Urothelium cell line (cell line): ENCODE data around the gene GRAP2.
"Not testable (repeated sequence)": the region's sequence is repeated elsewhere in the genome, so short reads cannot be mapped to it uniquely, and the experiment has no call there.

Source experiments
- DNase-seq: peaks from one replicate; pipeline ENCODE4 v3.0.0; 2011; ENCODE audit warnings: low spot score, mixed read lengths
- FAIRE-seq: peaks from 2 replicates; lab custom pipeline; 2011; peaks lifted over from hg19 to GRCh38; lab: Jason Lieb, UNC

GRAP2 gene

DNA sequence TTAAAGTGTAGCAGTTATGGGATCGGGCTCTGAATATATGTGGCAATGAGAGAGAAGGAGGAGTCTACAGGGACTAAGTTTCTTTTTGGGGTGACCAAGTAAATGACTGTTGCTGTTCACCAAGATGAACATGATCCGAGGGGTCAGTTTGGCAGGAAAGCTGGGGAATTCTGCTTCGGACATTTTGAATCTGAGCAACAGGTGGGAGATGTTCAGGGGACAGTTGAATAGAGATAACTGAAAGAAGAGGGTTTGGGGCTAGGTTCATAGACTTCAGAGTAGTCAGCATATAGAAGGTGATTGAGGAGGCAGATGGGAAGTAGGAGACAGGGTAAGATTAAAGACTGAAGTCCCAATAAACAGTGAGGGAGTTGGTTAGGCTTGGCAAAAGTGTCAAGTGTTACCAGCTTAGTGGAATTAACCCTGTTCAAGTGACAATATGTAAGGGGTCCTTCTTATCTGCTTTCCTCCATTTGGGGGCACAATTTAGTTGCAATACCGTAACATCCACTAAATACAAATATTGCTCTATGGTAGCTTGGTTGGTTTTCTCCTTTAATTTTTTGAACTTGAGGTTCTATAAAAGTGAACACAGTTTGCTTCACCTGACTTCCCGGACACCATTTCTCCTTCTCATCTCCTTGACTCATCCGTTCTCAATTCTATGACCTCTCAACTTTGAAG lies 4.4 kb upstream of the GRAP2 start:
- no peak for FAIRE-seq
- DNase-seq: no peak

DNA sequence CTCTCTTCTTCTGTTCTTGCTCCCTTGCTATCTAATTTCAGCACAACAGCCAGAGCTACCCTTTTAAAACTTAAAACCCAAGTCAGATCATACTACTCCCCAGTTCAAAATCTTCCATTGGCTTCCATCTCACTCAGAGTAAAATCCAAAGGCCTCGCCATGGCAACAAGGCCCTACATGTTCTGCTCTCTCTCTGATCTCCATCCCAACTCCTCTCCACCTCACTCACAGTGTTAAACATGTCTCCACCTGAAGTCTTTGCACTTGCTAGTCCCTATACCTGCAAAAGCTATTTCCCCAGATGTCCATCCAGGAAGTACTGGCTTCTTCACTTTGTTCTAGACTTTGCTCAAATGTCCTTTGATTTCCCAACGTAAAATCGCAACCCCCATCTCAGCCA lies 3.0 kb upstream of the GRAP2 start:
- DNase-seq (no peak), FAIRE-seq (no peak)

DNA sequence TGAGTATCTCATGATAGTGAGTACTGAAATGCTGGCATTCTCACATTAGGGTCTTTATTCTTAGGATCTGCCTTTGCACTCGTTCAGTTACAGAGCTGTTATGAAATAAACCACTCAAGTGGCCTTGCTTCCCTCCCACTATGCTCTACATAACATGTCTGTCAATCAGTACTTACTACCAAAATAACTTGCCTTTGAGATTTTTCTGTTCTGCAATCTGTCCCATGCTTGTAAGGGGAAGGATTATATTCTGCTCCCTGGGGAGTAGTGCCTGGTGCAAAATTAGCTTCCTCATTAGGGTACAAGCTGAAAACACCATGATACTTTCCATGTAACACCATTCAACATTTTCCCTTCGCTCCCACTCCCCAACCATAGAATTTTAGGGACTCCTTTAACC lies 1.9 kb upstream of the GRAP2 start:
- FAIRE-seq: peak; percentile 37
- DNase-seq: no peak

DNA sequence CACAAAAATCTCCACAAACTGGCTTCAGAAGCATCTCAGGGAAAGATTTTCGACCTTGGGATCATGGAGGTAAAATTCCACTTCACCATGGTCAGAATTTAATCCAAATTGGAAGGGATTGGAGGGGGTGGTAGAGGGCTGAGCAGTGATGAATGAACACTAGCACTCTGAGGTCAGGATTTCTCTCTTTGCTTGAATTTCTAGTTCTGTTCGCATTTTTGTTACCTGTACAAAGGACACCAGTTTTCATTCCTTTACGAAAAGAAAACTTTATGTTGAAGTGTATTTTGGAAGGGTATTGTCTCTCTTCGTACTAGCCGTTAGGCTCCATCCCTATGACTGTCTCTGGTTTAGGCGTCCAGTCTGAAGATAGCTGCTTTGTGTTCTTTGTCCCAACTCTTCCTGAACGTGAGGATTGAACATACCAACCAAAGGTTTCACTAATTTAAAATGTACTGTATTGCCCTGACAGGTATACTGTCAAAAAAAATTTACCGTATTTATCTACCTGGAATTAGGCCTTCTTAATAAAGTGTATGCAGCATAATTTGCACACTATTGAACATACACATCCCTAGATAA lies 772 bp downstream of the GRAP2 start:
- no peak for FAIRE-seq
- no peak for DNase-seq

DNA sequence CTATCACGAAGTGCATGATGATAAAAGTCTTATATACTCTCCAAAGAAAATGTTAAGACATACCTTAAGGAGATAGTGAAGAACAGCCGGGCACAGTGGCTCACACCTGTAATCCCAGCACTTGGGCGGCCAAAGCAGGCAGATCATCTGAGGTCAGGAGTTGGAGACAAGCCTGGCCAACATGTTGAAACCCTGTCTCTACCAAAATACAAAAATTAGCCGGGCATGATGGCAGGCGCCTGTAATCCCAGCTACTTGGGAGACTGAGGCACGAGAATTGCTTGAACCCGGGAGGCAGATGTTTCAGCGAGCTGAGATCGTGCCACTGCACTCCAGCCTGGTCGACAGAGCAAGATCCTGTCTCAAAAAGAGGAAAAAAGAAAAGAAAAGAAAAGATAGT lies 3.1 kb downstream of the GRAP2 start:
- not testable (repeated sequence) for DNase-seq, FAIRE-seq

DNA sequence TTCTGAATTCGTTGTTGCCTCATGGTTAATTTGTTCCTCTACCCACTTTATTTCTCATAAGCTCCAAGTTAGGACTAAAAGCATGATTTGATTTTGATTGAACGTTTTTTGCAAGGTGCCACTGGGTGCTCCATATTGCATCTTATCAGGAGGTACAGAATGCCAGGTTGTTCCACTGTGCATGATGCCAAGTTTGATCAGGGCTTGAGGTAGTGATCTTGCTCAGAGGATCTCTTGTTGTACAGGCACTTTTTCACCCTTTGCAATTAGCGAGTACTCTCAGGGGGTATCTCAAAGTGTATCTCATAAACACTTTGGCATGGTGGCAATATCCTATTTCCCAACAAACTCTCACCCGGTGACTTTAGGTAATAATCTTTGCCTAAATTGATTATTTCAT lies 4.0 kb downstream of the GRAP2 start:
- no peak for DNase-seq
- FAIRE-seq: no peak

DNA sequence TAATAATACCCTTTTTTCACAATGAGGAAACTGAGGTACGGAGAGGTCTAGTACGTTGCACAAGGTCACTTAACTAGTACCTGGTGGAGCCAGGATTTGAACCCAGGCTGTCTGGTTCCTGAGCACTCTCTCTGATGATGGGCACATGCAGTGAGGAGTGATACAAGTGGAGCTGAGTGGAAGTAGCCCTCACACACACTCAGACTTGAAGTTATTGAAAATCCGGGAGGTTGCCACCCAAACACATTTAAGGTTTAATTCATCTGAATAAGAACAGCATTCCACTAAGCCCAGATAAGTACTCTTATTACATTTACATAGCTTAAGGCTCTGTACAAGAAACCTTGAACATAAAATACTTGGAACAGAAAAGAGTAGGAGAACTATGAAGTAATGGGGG lies 4.8 kb downstream of the GRAP2 start:
- FAIRE-seq (no peak), DNase-seq (no peak)

DNA sequence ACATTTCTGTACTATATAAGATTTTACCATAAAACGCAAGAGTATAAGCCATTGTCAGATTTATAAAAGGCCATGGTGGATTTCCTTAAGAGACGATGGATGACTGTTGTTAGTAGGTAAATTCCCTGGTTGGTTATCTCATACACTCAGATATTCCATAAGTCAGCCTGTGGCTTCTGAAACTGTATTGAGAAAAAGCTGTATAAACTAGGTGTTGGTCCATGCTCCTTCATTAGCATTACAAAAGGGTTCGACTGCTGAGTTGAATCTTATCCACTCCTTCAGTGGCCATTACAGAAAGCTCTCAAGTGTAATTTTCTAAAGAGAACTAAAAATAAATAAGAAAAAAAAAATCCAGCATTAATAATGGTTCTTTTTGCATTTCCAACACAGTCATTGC lies 5.3 kb downstream of the GRAP2 start:
- FAIRE-seq: no peak
- no peak for DNase-seq

DNA sequence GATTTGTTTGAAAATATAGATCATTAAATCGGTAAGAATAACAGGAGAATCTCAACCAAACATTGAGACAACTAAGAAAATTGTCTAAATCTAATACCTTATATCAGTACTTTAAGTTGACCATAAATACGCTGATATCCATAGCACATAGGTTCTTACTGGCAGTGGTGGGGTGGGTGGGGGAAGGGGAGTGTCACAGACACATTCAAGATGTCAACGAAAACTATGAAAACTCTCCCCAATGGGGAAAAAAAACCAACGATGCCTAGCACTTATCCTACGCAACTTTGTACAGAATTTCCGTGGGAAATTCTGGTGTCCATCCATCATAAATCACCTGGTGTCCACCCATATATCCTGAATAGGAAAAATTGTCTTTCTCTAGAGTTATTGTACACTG lies 6.2 kb downstream of the GRAP2 start:
- DNase-seq (no peak), FAIRE-seq (no peak)

DNA sequence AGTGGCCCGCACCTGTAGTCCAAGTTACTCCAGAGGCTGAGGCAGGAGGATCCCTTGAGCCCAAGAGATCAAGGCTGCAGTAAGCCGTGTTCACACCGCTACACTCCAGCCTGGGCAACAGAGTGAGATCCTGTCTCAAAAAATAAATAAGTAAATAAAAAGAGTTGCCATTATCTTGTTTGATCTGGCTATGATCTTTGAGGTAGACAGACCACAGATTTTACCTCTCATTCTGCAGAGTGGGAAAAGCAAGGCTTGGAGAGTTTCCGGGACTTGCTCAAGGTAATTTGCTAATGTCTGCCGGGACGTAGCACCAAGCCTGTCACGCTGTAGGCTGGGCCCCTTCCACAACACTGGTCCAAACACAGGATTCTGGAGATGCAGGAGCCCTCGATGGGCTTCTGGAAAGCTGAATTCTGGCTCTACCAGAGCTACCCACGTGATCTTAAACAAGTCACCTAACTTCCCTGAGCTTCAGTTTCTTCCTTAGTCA lies 6.8 kb downstream of the GRAP2 start:
- DNase-seq (no peak), FAIRE-seq (no peak)

DNA sequence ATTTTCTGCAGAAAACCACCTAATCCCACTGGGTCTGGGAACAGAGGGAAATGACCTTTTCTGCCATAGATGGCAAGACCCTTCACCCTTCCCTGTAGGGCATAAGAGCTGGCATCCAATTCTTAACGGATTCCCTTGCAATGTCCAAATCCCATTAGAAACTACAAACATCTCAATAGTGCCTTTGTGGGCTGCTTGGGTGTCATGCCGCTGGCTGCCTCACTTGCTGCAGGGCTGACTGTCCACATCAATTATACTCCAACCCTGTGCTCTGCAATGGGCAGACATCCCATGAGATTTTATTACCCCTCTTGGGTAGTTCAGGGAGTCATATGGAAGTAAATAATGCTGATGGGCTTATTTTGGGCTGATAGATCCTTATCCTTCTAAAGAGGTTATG lies 7.3 kb downstream of the GRAP2 start:
- DNase-seq (no peak), FAIRE-seq (no peak)

DNA sequence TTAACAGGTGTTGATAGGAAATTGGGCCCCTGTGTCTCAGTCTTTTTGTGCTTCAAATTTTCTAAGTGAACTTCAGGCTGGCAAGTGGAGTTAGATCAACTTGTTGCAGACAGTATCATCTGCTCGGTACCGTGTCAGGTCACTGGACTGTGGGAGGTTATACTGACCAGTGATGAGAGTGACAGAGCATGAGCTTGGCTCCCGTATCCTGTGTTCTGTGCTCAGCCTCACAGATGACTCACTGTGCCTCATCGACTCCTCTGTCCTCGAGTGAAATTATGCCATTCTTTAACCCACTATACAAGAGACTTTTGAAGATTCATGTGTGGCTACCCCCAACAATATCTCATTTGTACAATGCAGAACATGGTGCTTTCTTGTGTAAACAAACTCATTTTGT lies 7.9 kb downstream of the GRAP2 start:
- FAIRE-seq: peak; percentile 83
- peak; percentile 32 for DNase-seq

DNA sequence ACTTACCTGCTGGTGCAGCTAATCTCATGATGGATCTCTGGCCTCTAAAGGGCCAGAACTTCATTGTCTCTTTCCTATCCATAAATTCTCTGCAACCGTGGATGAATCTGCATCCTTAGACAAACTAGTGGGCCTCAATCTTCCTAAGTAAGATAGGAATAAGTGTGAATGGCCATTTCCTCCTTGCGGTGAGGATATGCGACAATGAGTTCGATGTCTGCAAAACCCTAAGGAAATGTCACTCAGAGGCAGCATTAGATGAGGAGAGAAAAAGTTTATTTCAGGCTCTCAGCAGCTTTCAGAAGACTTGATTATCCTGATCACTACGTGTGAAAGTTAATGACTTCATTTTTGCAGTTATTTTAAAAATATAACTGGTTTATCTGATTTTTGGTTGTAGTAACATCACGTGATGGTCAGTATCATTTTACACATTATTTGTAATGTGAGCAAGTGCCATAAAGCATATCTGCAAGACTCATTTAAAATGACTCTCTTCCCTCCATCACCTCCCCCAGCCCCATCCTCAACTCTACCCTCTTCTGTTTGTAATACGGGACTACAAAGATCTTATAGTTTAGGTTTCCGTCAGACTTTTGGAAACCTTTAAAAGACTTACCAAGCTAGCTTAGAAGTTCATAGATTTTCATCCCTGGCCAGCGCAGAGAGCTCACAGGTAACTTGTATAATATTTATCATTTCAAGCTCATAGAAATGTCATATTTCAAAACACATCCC lies 10.2 kb downstream of the GRAP2 start:
- DNase-seq: no peak
- FAIRE-seq: no peak

DNA sequence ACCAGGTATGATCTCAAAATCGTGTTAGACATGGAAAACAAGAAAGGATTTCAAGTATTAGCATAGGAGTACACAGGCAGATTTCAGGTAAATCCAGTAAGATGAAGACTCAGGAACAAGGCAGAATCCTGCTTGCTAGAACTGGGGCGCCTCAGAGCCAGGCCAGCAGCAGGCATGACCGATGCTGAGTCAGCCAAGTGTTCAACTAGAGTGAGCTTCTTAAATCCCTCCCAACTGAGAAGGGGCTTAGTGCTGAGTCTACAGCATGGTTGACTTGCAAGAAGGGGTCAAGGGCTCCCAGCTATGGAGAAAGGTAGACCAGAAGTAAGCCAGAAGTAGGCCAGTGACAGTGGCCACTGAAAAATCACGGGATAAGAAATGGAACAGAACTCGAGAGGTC lies 12.4 kb downstream of the GRAP2 start:
- DNase-seq: no peak
- FAIRE-seq: no peak

DNA sequence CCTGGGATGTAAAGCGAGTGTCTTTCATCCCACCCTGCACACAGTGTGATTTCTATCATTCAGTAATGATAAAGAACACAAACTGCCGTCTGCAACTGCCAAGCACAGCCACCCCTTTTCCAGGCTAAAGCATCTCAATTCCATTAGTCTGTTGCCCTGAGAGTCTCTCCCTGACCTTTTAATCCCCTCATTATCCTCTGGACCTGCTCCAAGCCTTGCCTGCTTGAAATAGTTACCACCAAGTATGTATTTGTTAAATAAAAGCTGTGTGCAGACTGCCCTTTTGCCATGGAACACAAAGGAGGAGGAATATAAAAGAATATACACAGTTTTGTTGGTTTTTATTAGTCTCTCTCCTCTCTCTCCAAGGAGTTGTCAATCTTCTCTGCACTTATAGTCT lies 13.0 kb downstream of the GRAP2 start:
- FAIRE-seq: no peak
- no peak for DNase-seq

DNA sequence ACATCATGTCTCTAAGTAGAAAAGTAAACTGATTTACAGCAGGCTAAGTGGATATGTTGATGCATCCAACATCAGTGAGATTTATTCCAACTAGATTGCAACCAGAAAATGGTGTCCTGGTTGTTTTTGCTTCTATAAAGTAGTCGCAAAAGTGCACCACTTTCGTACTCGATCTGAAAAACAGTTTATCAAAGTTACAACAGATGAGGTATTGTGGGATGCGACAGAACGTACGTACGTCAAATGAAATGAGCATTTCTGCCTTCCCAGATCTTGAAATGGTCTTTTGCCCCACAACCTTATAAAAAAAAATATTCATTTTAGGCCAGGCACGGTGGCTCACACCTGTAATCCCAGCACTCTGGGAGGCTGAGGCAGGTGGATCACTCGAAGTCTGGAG lies 13.7 kb downstream of the GRAP2 start:
- no peak for DNase-seq
- no peak for FAIRE-seq

DNA sequence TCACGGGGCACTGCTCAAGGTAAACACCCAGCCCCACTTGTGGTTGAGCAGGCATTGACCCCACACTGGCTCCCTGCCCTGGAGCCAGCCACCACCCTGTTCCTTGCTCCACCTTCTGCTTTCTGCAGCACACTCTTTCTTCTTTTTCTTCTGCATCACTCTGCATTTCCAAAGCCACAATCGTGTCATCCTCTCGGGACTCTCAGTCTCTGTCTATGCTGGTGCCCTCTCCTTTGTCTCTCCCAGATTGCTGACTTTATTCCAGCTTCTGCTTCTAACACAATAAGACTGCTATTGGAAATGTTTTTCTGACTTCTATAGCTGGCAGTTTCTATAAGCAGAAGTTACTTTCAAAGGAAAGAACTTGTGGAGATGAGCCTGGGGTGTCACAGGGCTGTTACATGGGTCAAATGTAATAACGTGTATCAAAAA lies 14.4 kb downstream of the GRAP2 start:
- DNase-seq (no peak), FAIRE-seq (no peak)

DNA sequence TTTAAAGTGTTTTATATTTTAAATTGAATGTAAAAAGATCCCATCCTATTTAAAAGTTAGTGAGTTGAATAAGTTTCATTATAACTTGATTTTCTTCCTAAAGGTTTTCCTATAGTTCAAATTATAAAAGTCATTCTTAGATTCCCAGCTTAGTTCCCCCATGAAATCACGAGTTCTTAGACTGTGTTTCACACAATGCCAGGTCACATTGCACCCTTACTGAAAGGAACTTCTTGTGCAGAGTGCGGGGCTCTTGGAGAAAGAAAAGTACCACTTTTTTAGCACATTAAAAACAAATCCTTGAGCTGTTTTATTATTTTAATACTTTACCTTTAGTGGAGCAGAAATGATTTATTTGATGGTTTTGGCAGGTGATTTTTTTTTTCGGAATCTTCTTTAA lies 15.6 kb downstream of the GRAP2 start:
- no peak for FAIRE-seq
- no peak for DNase-seq

DNA sequence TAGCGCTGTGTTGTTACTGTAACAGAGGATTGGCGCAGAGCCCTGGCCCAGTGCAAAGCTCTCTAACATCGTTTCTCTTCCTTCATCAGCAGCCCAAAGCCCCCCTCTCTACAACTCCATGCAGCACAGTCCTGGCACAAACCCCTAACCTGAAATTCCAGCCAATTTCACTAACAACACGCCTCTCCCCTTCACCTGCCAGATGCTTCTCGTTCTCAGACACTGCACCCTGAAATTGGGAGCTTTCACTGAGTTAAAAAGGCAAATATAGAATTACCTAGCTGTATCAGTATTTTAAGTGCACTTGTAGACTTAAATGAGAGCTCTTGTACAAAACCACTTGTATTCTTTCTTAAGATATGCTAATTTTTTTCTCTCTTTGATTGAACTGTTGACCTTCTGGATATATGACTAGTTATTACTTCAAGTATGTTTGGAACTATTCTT lies 16.3 kb downstream of the GRAP2 start:
- no peak for FAIRE-seq
- no peak for DNase-seq

DNA sequence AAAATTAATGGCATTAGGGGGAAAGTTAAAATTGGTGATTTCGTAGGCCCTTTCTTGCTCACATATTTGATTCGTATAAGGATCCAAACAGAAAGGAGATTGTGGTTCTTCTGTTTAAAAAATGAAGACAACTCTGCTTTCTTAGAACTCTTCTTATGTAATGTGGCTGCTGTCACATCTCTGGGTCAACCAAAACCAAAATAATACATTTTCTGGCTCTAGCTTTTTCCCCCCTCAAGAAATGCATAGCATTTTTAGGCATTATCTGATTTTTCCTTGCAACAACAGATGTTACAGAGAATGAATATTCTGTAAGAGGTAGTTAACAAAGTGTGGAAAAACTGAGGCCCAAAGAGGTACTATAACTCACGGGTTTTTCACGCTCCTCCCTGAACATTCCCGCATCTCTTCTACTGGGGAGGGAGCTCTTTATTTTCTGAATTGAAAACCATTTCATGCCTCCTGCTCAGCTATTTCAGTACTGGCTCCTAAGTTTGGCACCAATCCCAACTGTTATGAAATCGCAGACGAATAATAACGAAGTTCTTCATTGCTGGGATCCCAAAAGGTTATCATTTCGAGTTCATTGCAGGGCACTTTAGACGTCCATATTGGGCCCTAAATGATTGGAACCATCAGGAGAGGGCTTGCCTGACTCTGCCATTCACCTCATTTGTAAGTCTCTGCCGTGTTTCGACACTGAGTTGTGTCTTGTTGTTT lies 17.1 kb downstream of the GRAP2 start:
- DNase-seq: no peak
- no peak for FAIRE-seq

DNA sequence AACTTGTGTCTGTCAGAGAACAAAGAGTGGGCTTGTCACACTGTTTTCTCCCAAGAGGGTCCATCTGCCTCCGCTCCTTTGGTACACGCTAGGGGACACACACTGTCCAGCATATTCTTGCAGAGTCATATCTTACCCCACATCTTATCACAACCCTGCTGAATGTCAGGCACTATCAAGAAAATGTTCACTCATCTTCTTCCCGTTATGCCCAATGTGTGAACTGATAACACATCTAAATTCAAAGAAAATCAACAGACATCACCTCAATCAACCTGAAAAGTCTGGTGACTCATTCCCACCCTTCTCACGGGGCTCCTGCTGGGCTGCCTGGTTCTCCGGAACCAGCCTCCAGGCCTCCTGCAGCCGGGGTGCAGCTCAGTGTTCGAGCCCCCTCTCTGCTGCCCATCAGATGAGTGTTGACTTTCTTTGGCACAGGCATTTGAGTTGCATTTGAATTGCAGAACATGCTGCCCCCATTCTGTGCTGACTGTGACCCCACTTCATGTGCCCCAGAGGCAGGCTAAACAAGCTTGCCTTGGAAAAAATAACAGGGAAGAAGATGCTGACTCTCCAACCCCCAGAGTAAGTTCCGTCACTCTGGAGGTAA lies 19.4 kb downstream of the GRAP2 start:
- DNase-seq (no peak), FAIRE-seq (no peak)
